ENCODE measurements around the gene PODNL1. TPM values are rescaled to one million over a fixed set of nuclear protein-coding genes. Genes with fewer than 3 reads are reported as not detected.

Gene PODNL1
- total and polyA plus RNA-seq, 2 of the 8 experiments (the other 6 are each of a cell fraction or from before 2014, with no cell fraction given): 1.0 to 1.5 TPM

GRCh38 chr19:13913352-13913751 is 24.9 kb downstream of the PODNL1 start:
- TF ChIP-seq SRF (IDR thresholded peaks at IDR 0.05; ENCODE audit: low read depth, low read length): no peak
- no peak for TF ChIP-seq CHD1 (IDR thresholded peaks at IDR 0.05; ENCODE audit: low read depth, low read length)
- TF ChIP-seq RAD21 (IDR thresholded peaks at IDR 0.05 in 1 of 2, conservative IDR thresholded peaks at IDR 0.05 in 1 of 2; ENCODE audit: low read depth in 2 of 2, low read length in 2 of 2): no peak
- TF ChIP-seq BRCA1 (IDR thresholded peaks at IDR 0.05; ENCODE audit: low read depth, low read length): no peak
- TF ChIP-seq CREB1 (IDR thresholded peaks at IDR 0.05): no peak
- Histone ChIP-seq H2AFZ (ENCODE audit: low read length) (no peak overlapping the region), H3K9me3 (ENCODE audit: insufficient read depth in 2 of 2, low read depth in 1 of 2, low read length in 1 of 2) (no peaks in the 10 kb centered on the region), H3K79me2 (ENCODE audit: control insufficient read depth in 1 of 2, insufficient read depth in 2 of 2, low read length in 2 of 2) (no peaks in the 10 kb centered on the region), H3K14ac (ENCODE audit: insufficient read length) (no peak overlapping the region), H3K27me3 (replicated peaks in 1 of 4; ENCODE audit: control insufficient read depth in 3 of 4, extremely low read depth in 1 of 4, insufficient read depth in 3 of 4, low read length in 3 of 4) (no peaks in the 10 kb centered on the region), H2BK120ac (replicated peaks; ENCODE audit: low read depth, low read length) (no peak overlapping the region), H3K4me1 (replicated peaks in 1 of 4; ENCODE audit: control insufficient read depth in 3 of 4, insufficient read depth in 4 of 4, low read length in 3 of 4) (no peaks in the 10 kb centered on the region), H3K56ac (replicated peaks; ENCODE audit: insufficient read length, low read depth, low read length) (no peak overlapping the region), H3K4me3 (ENCODE audit: extremely low read depth in 1 of 4, insufficient read depth in 2 of 4, low read depth in 3 of 4, low read length in 4 of 4) (no peak overlapping the region), H4K5ac (ENCODE audit: insufficient read length, low read depth, low read length) (no peak overlapping the region), H3K23me2 (ENCODE audit: low read depth, low read length) (no peaks in the 10 kb centered on the region), H2BK15ac (ENCODE audit: low read length) (no peak overlapping the region), H3K27ac (ENCODE audit: low read depth, low read length) (no peak overlapping the region), H3K79me1 (ENCODE audit: low read depth, low read length) (no peaks in the 10 kb centered on the region), H3K4ac (replicated peaks; ENCODE audit: insufficient read length, low read depth, low read length) (no peak overlapping the region), H3K23ac (ENCODE audit: insufficient read length) (no peak overlapping the region), H3K36me3 (ENCODE audit: control insufficient read depth in 2 of 4, insufficient read depth in 4 of 4, low read length in 3 of 4) (peaks cover 3 to 27% (median 14%) of the 10 kb centered on the region in 4 experiments; a peak in 7 of 8 replicates), H4K91ac (replicated peaks; ENCODE audit: insufficient read length, low read length) (no peak overlapping the region), H3K9ac (replicated peaks in 1 of 4; ENCODE audit: extremely low read depth in 1 of 4, low read depth in 3 of 4, low read length in 3 of 4) (no peak overlapping the region), H4K8ac (ENCODE audit: extremely low read depth, insufficient read depth, low read length) (no peak overlapping the region), H3K18ac (ENCODE audit: extremely low read depth, low read length) (no peak overlapping the region), H2AK5ac (ENCODE audit: low read depth, low read length) (no peak overlapping the region), H2BK12ac (ENCODE audit: low read depth, low read length) (no peak overlapping the region), H2BK5ac (ENCODE audit: low read depth, low read length) (no peak overlapping the region), H3K4me2 (ENCODE audit: insufficient read depth in 1 of 2, low read depth in 2 of 2, low read length in 2 of 2) (no peak overlapping the region), H2BK20ac (ENCODE audit: low read length) (no peak overlapping the region), H4K20me1 (replicated peaks in 1 of 2; ENCODE audit: control insufficient read depth in 1 of 2, insufficient read depth in 2 of 2, low read length in 2 of 2) (peaks cover 0 to 3% of the 10 kb centered on the region in 2 experiments)
- no peak for FAIRE-seq
- no peak for DNase-seq (ENCODE audit: low read depth in 1 of 2, low spot score in 2 of 2)
- CTCF ChIA-PET (ENCODE audit: partially characterized antibody): interaction anchor here (1.0 to 1.4 kb wide), 2 partner anchors 49 to 160 kb away, joined by 3 to 5 read pairs; no protein-coding TSS in a partner anchor
- 94% methylated on average over 13 of the region's 17 CpGs; no CpG with 5 or more reads in 1 of the 2 experiments for WGBS, 2 experiments (ENCODE audit: extremely low coverage in 1 of 2, insufficient coverage in 1 of 2, insufficient read length in 1 of 2, insufficient replicate concordance in 2 of 2, low coverage in 1 of 2, low lambda C conversion rate in 2 of 2, missing lambda C conversion rate in 1 of 2)
- POLR2A ChIA-PET (ENCODE audit: partially characterized antibody): no interaction called here

All from H1 (cell line).